T47D (cell line): Measurements from ENCODE around the gene C5orf15.
"Not testable (repeated sequence)": the region's sequence is repeated elsewhere in the genome, so short reads cannot be mapped to it uniquely, and the experiment has no call there.

Experiments
- DNase-seq, 2 experiments: peaks; one replicate each; pipeline versions ENCODE4 v3.0.0 to v3.0.0-alpha.2; 2011 to 2012; ENCODE audit warnings: low read depth in 1 of 2, low spot score in 1 of 2
- JUND ChIP-seq: IDR thresholded peaks from 2 replicates; pipeline ENCODE4 v1.6.1; 2012; ENCODE audit warnings: low read depth
- in situ Hi-C: cut with HindIII; loops from 2 replicates; pipeline ENCODE4 v1.10.0; 2016; ENCODE audit warnings: low sequenced_read_pairs, low pct_unique_long_range_greater_than_20kb

Gene C5orf15

DNA sequence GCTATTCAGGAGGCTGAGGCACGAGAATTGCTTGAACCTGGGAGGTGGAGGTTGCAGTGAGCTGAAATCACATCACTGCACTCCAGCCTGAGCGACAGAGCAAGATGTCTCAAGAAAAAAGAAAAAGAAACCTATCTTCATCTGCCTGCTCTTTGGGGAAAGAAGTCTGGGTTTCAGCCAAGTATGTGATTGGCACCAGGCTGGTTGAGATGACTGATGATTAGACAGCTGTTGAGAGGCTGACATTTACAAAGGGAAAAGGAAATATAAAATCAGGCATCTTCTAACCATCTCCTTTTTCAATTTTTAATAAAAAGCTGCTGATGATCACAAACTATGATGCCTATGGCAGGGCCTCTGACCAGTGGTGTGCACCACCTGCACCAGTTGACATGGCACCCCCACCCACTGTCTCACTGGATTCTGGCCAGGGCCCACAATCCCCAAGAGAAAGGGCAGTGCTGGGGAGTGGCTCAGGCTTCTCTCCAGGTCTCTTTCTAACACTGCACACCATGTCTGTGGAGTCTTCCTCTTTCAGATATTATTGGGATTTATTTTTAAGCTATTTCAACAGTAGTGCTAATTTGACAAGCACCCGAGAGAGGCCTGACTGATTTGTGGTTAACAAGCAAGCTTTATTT, 17.2 kb upstream of the C5orf15 start:
- in situ Hi-C loops = no loop called here
- no peak for DNase-seq
- TF ChIP-seq JUND = no peak

GRCh38 chr5:133983674-133984073, 15.2 kb upstream of the C5orf15 start:
- no peak for TF ChIP-seq JUND
- no peak for DNase-seq
- in situ Hi-C loops = no loop called here

GRCh38 chr5:133981714-133982113, 13.3 kb upstream of the C5orf15 start:
- TF ChIP-seq JUND = no peak
- in situ Hi-C loops = no loop called here
- no peak for DNase-seq

DNA sequence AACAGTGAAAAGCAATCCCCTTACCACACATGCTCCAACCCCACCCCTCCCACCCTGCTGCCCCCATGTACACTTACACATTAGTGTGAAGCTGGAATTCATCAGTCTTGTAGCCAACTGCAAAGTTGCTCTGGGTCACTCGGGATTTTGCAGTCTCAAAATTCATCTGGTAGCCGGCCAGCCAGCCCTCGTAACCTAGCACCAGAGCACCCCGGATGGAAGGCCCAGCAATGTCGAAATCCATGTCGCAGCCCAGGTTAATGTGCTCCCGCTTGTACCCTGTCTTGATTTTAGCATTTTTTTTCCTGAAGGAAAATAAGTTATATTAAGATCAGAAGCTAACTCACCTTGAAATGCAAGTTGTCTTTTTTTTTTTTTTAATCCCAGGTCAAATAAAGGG, 12.2 kb upstream of the C5orf15 start:
- in situ Hi-C loops = no loop called here
- TF ChIP-seq JUND = no peak

GRCh38 chr5:133978943-133979342, 10.5 kb upstream of the C5orf15 start:
- no peak for TF ChIP-seq JUND
- no peak for DNase-seq
- in situ Hi-C loops = no loop called here

More for the DNA sequence above, 12.2 kb upstream of the C5orf15 start:
- no peak for DNase-seq

- DNase-seq = no peak
- no peak for TF ChIP-seq JUND
- in situ Hi-C loops = no loop called here
Measured at GRCh38 chr5:133977858-133978257, 9.4 kb upstream of the C5orf15 start.

- in situ Hi-C loops = no loop called here
- TF ChIP-seq JUND = no peak
- DNase-seq = no peak
Measured at GRCh38 chr5:133977161-133977787, 8.8 kb upstream of the C5orf15 start.

GRCh38 chr5:133975546-133975945, 7.1 kb upstream of the C5orf15 start:
- DNase-seq, in situ Hi-C loops: not testable (repeated sequence)

- in situ Hi-C loops = no loop called here
- no peak for DNase-seq
- no peak for TF ChIP-seq JUND
Measured at GRCh38 chr5:133974142-133974541, 5.7 kb upstream of the C5orf15 start.

DNA sequence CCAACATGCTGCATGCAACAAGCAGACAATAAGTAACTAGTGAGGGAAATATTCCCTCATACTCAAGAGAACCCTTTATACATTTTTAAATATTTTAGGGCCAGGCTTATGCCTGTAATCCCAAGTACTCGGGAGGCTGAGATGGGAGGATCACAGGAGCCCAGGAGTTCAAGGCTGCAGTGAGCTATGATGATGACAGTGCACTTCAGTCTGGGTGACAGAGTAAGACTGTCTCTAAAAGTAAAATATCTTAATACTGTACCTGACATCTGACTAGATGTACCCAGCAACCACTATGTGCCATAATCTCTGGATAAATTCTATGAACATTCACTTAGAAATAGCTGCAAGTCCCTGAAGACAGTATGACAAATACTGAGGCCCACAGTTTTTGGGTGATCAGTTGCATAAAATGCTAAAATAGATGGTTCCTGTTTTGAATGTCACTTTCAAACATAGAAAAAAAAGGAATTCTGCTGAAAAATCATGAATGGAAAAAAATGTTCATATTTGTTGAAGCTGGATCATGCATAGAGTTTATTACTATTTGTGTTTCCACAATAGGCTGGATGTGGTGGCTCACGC, 2.0 kb upstream of the C5orf15 start:
- in situ Hi-C loops = no loop called here
- TF ChIP-seq JUND = no peak
- DNase-seq = no peak

GRCh38 chr5:133969654-133970324, 1.4 kb upstream of the C5orf15 start:
- in situ Hi-C loops = no loop called here
- no peak for DNase-seq
- TF ChIP-seq JUND = no peak

- in situ Hi-C loops = no loop called here
- DNase-seq = no peak
- TF ChIP-seq JUND = no peak
Measured at GRCh38 chr5:133967698-133968203, 674 bp downstream of the C5orf15 start.

GRCh38 chr5:133967124-133967523, 1.3 kb downstream of the C5orf15 start:
- no peak for DNase-seq
- TF ChIP-seq JUND = no peak
- in situ Hi-C loops = no loop called here
